Epidermal melanocyte (primary cell): ENCODE results near the gene ELP5.
"Not testable (repeated sequence)": the region's sequence is repeated elsewhere in the genome, so short reads cannot be mapped to it uniquely, and the experiment has no call there.

Source experiments
- DNase-seq: peaks from one replicate; pipeline ENCODE4 v3.0.0; 2011; ENCODE audit warnings: low spot score; ENCODE audit not compliant: insufficient read length

ELP5 gene

GRCh38 chr17:7235693-7236665 lies 16.0 kb upstream of the ELP5 start:
- no peak for DNase-seq

GRCh38 chr17:7236808-7237207 lies 15.2 kb upstream of the ELP5 start:
- no peak for DNase-seq

DNA sequence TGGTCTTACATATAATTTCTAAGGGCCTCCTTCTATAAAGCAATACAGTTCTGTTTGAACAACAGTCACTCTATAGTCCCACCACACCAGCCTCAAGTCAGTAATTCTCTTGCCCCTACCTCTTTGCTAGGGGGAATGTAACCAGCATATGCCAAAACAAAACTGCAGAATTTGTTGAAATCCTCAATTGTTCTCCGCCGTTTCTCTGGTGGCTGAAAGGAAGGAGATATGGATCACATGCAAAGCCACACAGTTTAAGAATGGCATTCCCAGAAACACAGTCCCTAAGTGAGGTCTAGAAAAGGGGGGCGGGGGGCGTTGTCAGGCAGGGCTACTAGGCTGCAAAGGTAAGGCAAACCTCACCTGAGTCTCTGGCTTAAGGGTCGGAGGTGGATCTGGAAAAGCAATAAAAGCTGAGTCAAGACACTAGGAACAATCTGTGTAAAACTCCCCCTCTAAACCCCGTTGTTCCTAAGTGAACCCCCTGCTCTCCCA lies 14.7 kb upstream of the ELP5 start:
- no peak for DNase-seq

- DNase-seq, result peak; percentile 83
Measured at GRCh38 chr17:7237761-7238419, 14.1 kb upstream of the ELP5 start.

DNA sequence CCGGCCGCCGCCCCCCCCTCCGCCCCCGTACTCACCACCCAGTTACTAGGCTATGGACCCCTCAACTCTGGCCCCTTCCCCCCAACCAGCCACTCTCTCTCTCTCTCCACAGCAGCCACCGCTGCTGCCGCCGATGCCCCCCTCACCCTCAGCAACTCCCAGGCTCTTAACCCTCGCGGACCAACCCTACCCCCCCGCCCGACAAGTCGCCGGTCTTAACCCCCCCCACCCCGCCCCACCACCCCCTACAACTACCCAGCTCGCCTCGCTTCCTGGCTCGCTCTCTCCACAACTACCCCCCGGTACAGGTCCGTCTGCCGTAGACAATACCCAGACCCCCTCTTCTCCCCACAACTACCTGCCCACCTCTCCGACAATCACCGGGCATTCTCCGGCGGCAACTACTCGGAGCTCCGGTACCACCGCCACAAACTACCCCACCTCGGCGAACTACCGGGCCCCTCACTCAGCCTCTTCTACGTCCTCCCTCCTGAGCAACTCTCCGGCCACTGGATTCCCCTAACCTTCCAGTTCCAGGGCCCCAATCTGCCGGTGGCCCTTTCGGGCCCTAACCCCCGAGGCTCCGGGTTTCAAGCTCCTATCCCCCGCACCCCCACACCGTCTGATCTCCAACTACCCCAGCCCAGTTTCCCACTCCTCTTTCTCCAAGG lies 13.5 kb upstream of the ELP5 start:
- no peak for DNase-seq

DNA sequence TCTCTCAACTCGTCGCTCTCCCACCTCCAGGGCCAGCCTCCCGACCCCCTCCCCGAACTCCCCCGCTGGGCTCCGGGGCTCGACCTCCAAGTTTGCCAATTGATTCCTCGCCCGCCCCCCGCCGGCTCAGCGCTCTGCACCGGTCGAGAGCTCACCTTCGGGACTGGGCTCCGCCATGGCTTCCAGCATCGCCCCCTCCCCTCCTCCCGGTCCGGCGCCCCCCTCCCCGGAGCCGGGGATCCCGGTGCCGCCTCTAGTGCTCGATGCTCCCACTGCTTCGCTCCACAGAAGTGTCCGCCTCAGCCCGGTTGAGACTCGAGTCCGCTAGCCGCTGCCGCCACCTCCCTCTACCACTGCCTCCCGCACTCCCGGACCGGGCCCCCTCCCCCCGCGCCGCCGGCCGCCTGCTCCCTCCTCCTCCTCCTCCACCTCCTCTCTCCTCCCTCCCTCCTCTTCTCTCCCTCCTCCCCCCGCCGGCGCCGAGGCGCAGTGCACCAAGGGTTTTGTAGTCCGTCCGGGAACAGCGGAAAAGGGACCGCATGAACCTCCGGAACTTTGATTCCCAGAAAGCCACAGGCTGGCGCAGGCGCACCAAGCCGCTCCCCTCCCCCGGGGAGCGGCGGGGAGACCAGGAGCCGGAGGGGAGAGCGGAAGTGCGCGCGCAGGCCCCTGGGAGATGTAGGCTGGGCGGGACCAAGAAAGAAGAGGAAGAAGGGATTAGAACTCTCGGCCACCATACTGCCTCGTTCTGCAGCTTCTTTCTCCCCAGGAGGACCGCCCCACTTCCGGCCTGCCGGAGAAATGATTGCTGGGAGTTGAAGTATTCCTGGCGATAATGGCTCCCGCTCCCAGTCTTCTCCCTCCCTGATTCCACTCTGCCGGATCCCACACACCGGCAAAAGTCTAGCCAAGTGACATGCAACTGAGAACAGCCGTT lies 12.7 kb upstream of the ELP5 start, which contains the start of gene PHF23:
PHF23 (minus strand) TSS at position 367 of the 937 bp plus-strand sequence; CDS start at position 189, 178 bp downstream.
- DNase-seq, result peak; percentile 97

- DNase-seq, result no peak
Measured at GRCh38 chr17:7240375-7240774, 11.6 kb upstream of the ELP5 start.

DNA sequence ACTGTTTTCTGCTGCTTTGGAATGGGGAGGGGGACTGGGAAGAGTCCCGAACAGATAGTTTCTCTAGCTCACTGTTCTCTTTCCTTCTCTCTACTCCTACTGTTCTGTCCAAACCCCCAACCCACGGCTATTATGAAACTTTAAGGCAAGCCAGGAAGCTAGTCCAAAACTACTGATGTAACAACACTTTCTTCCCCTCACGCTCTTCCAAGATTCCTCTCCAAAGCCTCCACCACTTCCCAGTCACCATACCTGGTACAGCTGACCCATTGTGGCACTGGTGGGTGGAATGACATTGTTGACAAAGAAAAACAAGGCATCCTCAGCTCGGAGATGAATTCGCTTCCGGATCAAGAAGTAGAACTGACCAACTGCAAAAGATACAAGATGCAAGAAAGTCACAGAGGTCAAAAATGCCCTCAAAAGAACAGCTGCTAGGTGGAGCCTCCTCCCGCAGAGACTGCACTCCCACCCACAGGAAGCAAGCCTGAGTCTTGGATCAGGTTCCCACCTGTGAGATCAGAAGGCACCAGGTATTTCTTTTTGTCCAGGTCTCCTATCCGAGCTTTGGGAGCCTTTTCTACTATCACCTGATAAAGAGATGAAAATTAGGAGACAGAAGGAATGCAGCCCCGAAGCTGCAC lies 10.8 kb upstream of the ELP5 start:
- DNase-seq, result no peak

- DNase-seq, result peak; percentile 80
Measured at GRCh38 chr17:7241783-7242716, 10.0 kb upstream of the ELP5 start, which contains the start of gene GABARAP. Gene GABARAP (minus strand): TSS chr17:7242449. CDS start chr17:7242330, 119 bp downstream.

DNA sequence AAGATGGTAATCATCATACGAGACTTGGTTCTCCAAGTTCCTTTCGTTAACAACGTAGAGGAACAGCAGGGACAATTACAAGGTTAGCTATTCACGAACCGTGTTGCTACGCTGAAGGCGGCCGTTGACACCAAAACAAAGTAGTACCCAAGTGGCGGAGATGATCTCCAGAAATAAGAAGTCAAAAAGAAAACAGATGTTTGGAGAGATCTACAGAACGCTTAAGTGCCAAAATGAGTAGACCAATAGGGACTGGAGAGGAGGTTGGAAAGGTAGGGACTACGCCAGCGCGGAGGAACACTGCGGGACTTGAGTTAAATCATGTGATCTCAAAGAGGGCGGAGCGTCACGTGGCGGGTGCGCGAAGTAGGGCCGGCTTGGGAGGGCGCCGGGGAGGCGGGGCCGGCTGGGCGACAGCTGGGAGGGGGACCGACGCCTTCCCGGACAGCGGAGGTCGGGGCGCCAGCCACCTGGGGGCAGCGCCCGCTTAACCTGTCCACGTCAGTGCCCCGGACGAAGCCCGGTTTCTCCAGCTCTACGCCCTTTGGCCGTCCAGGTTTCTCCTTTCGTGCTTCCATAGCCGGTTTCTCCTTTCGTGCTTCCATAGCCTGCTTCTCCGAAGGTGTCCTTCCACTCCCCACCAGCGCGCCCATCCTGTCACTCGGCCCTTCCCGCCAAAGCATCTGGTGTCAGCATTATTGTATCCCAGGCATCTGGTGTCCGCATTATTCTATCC lies 9.1 kb upstream of the ELP5 start:
- peak; percentile 92 for DNase-seq

GRCh38 chr17:7243453-7243729 lies 8.6 kb upstream of the ELP5 start:
- no peak for DNase-seq

DNA sequence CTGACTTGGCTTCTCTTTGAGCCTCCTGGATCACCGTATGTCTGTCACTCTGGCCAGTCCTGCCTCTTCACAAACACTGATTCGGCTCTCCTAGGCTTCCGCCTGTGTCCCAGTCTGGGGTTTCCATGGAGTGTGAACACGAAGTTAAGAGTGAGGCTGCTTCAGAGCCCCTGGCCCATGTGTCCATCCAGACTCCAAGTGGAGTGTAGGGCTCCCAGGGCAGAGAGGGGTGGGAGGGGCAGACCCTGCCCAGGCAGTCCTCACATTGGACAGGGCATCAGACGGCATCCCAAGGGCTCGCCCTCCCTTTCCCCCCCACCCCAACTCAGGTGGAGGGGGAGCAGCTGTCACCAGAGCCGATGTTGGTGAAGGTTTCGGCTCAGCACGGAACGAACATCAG lies 8.2 kb upstream of the ELP5 start:
- not testable (repeated sequence) for DNase-seq

GRCh38 chr17:7246779-7247178 lies 5.2 kb upstream of the ELP5 start:
- no peak for DNase-seq

DNA sequence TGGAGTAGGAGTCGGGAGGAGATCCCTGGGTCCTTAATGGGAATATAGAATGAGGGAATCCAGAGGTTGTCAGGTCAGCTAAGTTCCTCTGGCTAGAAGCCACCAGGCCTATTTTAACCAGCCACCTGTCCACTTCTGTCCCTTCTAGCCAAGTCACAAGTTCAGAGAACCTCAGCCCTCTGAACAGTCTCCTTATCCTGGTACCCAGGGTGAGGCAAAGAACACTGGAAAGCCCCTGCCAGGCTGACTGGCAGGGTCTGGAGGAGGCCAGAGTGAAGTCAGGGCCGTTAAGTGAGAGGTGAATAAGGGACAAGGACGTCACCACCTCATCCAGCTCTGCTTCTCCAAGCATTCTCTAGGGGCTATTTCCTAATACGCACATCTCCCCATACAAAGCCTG lies 3.2 kb upstream of the ELP5 start:
- DNase-seq, result no peak

DNA sequence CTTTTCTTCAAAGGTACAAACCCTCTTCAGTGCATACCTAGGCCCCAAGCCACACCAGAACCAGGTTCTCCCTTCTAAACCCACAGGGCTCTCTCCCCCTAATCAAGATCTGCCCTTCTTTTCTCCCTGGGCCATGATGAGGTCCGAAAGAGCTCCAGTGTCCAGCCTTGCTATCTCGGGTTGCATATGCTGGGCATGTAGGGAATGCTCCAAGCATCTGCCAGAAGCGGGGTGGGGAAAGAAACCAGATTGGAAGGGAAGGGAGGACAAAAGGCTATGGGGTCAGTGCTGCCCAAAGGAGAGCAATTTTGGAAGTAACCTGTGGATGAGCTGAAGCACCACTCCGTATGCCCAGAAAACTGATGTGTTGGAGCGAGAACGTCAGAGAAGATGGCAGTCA lies 2.8 kb upstream of the ELP5 start:
- DNase-seq, result no peak

DNA sequence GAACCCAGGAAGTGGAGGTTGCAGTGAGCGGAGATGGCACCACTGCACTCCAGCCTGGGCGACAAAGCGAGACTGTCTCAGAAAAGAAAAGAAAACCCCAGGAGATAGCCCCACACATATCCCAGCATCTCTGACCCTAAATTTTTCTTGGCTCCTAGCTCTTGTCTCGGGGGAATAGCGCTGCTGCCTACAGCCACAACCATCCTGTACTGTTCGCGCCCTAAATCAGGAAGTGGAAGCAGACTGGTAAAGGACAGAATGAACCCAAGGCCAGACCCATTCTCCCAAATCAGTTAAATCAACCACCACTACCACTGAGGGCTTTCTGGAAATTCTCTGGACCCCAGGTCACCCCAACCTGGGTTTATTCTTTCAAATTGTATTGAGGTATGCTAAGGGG lies 2.2 kb upstream of the ELP5 start:
- no peak for DNase-seq

DNA sequence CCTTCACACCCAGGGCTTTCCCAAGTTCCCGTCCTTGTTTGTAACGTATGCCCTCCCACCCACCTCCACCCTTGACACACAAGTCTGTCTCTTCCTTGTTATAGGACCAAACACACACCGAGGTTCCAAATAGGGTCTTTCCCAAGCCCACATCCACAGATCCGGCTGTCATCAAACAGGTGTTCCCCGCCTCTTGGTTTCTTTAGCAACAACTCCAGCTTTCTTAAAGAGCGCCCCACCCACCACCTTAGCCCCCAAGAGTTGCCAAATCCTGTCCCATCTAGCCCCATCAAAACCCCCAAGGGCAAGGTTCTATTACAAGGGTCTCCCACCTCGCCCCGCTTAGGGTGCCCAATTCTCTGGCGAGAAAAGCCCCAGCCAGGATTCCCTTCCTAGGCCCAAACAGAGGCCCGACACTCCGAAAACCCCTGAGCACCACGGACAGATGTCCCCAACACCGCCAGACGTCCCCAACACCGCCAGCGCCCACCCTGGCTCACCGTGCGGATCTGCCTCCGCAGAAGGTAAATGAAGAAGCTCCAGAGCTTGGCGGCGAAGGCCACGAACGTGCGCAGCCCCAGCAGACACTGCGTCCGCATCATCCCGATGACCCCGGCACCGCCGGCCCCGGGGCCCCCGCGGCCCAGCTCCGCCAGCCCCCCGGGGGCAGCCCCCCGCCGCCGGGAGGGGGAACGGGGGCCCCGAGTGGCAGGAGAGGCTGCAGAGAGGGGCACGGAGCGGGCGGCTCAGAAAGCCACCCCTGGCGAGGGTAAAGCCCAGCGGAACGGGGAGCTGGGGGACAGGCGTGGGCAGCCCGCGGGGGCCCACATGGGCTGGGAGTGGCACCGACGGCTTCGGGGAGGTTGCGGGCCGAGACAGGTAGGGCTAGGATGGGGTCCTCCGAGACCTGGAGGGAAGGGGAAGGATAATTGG lies 1.1 kb upstream of the ELP5 start:
- no peak for DNase-seq
